Neuronal stem cell (in vitro differentiated cells): ENCODE data around the gene TRIM7.

Experiments used
- DNase-seq: peaks from one replicate; pipeline ENCODE4 v3.0.0-alpha.2; 2013; ENCODE audit warnings: low spot score
- H2AFZ ChIP-seq: one replicate; pipeline ENCODE4 v1.6.1; 2013; ENCODE audit warnings: mild to moderate bottlenecking, low read length, inconsistent platforms
- H2AK5ac ChIP-seq: 2 replicates; pipeline ENCODE4 v1.6.1; 2013; ENCODE audit warnings: low read depth, mild to moderate bottlenecking, inconsistent platforms, low read length, moderate library complexity, mixed read lengths
- H2BK120ac ChIP-seq: 2 replicates; pipeline ENCODE4 v1.6.1; 2013; ENCODE audit warnings: low read depth, mild to moderate bottlenecking, inconsistent platforms, low read length, moderate library complexity, mixed read lengths
- H2BK12ac ChIP-seq: one replicate; pipeline ENCODE4 v1.6.1; 2013; ENCODE audit warnings: low read length, inconsistent platforms
- H2BK15ac ChIP-seq: 2 replicates; pipeline ENCODE4 v1.6.1; 2013; ENCODE audit warnings: mild to moderate bottlenecking, low read length, inconsistent platforms, mixed read lengths
- H2BK5ac ChIP-seq: one replicate; pipeline ENCODE4 v1.6.1; 2013; ENCODE audit warnings: inconsistent platforms, mild to moderate bottlenecking, low read length, moderate library complexity
- H3K14ac ChIP-seq: one replicate; pipeline ENCODE4 v1.6.1; 2013; ENCODE audit warnings: low read length, inconsistent platforms
- H3K18ac ChIP-seq: 2 replicates; pipeline ENCODE4 v1.6.1; 2013; ENCODE audit warnings: low read length, inconsistent platforms
- H3K23ac ChIP-seq: 2 replicates; pipeline ENCODE4 v1.6.1; 2013; ENCODE audit warnings: low read depth, mild to moderate bottlenecking, mixed read lengths, low read length, inconsistent platforms; ENCODE audit not compliant: poor library complexity
- H3K27ac ChIP-seq: replicated peaks from 3 replicates; pipeline ENCODE4 v1.5.1; 2013; ENCODE audit warnings: low read length, inconsistent platforms
- H3K27me3 ChIP-seq, 3 experiments: 2 replicates each; pipeline ENCODE4 v1.6.1; 2013; ENCODE audit warnings: low read length in 3 of 3, mild to moderate bottlenecking in 2 of 3, inconsistent platforms in 1 of 3, low read depth in 1 of 3, mixed read lengths in 1 of 3, moderate library complexity in 1 of 3; ENCODE audit not compliant: control insufficient read depth in 3 of 3, insufficient read depth in 3 of 3
- H3K36me3 ChIP-seq, 2 donors: replicated peaks in 1 of 2; 2 replicates each; pipeline ENCODE4 v1.6.1; 2013; ENCODE audit warnings: low read length in 2 of 2; ENCODE audit not compliant: control insufficient read depth in 2 of 2, insufficient read depth in 2 of 2
- H3K4ac ChIP-seq: 2 replicates; pipeline ENCODE4 v1.6.1; 2013; ENCODE audit warnings: inconsistent platforms, mild to moderate bottlenecking, low read length, moderate library complexity
- H3K4me1 ChIP-seq, 2 donors: 1 replicate in 1 of 2; 2 replicates in 1 of 2; pipeline ENCODE4 v1.6.1; 2013; ENCODE audit warnings: low read length in 2 of 2, low read depth in 1 of 2; ENCODE audit not compliant: control insufficient read depth in 2 of 2, insufficient read depth in 1 of 2
- H3K4me2 ChIP-seq: one replicate; pipeline ENCODE4 v1.6.1; 2013; ENCODE audit warnings: mild to moderate bottlenecking, low read length, inconsistent platforms; ENCODE audit not compliant: insufficient read depth, poor library complexity, severe bottlenecking
- H3K4me3 ChIP-seq, 2 donors: 2 replicates each; pipeline ENCODE4 v1.5.1; 2013; ENCODE audit warnings: low read length in 2 of 2, mild to moderate bottlenecking in 2 of 2, inconsistent platforms in 1 of 2, moderate library complexity in 1 of 2
- H3K79me1 ChIP-seq: one replicate; pipeline ENCODE4 v1.6.1; 2013; ENCODE audit warnings: low read depth, mild to moderate bottlenecking, inconsistent platforms, low read length, moderate library complexity
- H3K9ac ChIP-seq: one replicate; pipeline ENCODE4 v1.6.1; 2013; ENCODE audit warnings: mild to moderate bottlenecking, low read depth, low read length, inconsistent platforms; ENCODE audit not compliant: poor library complexity
- H3K9me3 ChIP-seq, 2 donors: replicated peaks in 1 of 2; 2 replicates each; pipeline versions ENCODE3 to v1.6.1; 2013; ENCODE audit warnings: low read length in 2 of 2, mild to moderate bottlenecking in 2 of 2, inconsistent platforms in 1 of 2, low read depth in 1 of 2, mixed read lengths in 1 of 2, moderate library complexity in 1 of 2; ENCODE audit not compliant: control insufficient read depth in 2 of 2, insufficient read depth in 1 of 2
- H4K8ac ChIP-seq: one replicate; pipeline ENCODE4 v1.6.1; 2013; ENCODE audit warnings: low read depth, mild to moderate bottlenecking, inconsistent platforms, low read length, moderate library complexity
- H4K91ac ChIP-seq: one replicate; pipeline ENCODE4 v1.6.1; 2013; ENCODE audit warnings: low read length, low read depth, mild to moderate bottlenecking, inconsistent platforms; ENCODE audit not compliant: poor library complexity
- WGBS, 2 donors: extraction: QIAGEN DNeasy Blood & Tissue Kit; methylation state at CpG; one replicate each; pipeline ENCODE4 v1.1.7; 2013; ENCODE audit warnings: missing lambda C conversion rate in 2 of 2, mixed read lengths in 1 of 2; ENCODE audit not compliant: insufficient read length in 2 of 2, insufficient replicate concordance in 1 of 2; ENCODE audit errors: extremely low coverage in 2 of 2; 5-methylcytosine and 5-hydroxymethylcytosine counted together

Gene TRIM7

DNA sequence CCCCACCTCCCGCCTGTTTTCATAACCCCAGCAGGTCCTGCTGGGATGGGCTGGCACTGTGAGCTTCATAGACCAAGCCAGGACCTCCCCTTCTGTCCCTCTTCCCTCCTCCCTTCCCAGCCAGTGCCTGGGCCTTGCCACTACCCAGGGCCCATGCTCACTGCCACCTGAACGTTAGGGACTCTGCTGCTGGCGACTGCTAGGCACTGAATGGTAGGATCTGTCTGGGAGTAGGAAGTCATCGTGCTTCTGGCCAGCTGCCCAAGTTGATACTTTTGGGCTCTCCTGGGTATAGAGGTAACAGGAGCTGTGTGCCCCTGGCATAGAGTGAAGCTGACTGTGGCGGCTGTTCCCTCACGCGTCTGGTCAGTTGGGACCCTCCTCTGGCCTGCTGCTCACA lies 26.4 kb upstream of the TRIM7 start:
- DNase-seq: no peak
- Histone ChIP-seq H3K36me3 (peaks cover 38 to 93% of the 10 kb centered on the region in 2 donors), H3K14ac (peak overlapping the region; percentile 47), H3K4ac (peak overlapping the region; percentile 28), H3K4me3 (no peak overlapping the region), H3K79me1 (peaks cover 11% of the 10 kb centered on the region), H4K91ac (no peak overlapping the region), H3K9me3 (no peaks in the 10 kb centered on the region), H3K9ac (peak overlapping the region; percentile 16), H3K4me2 (no peak overlapping the region), H3K23ac (no peak overlapping the region), H2BK120ac (no peak overlapping the region), H2BK12ac (no peak overlapping the region), H2BK5ac (no peak overlapping the region), H2AK5ac (no peak overlapping the region), H2BK15ac (no peak overlapping the region), H3K4me1 (no peaks in the 10 kb centered on the region), H2AFZ (no peak overlapping the region), H3K27me3 (no peaks in the 10 kb centered on the region), H3K18ac (no peak overlapping the region), H3K27ac (no peak overlapping the region), H4K8ac (no peak overlapping the region)
- WGBS, 2 donors: no CpG with 5 or more reads among the region's 7 CpGs

GRCh38 chr5:181230551-181230950 lies 25.6 kb upstream of the TRIM7 start:
- H3K36me3 ChIP-seq: peaks cover 35 to 92% of the 10 kb centered on the region in 2 donors

GRCh38 chr5:181229996-181230395 lies 25.0 kb upstream of the TRIM7 start:
- Histone ChIP-seq H4K8ac (no peak overlapping the region), H3K4me1 (peaks cover 0 to 1% of the 10 kb centered on the region in 2 donors), H3K4me3 (no peak overlapping the region), H3K79me1 (peaks cover 11% of the 10 kb centered on the region), H2AK5ac (no peak overlapping the region), H2AFZ (no peak overlapping the region), H3K9ac (no peak overlapping the region), H3K4me2 (no peak overlapping the region), H3K4ac (no peak overlapping the region), H3K18ac (no peak overlapping the region), H3K27me3 (no peaks in the 10 kb centered on the region), H4K91ac (no peak overlapping the region), H3K23ac (no peak overlapping the region), H3K14ac (no peak overlapping the region), H2BK5ac (no peak overlapping the region), H2BK15ac (no peak overlapping the region), H3K27ac (no peak overlapping the region), H2BK12ac (no peak overlapping the region), H3K36me3 (peaks cover 35 to 92% of the 10 kb centered on the region in 2 donors), H3K9me3 (no peaks in the 10 kb centered on the region), H2BK120ac (no peak overlapping the region)
- WGBS, 2 donors: no CpG with 5 or more reads among the region's 13 CpGs
- no peak for DNase-seq

More at GRCh38 chr5:181230551-181230950, 25.6 kb upstream of the TRIM7 start:
- no peak overlapping the region for H4K8ac ChIP-seq
- H2BK15ac ChIP-seq: no peak overlapping the region
- H4K91ac ChIP-seq: no peak overlapping the region
- H3K4me3 ChIP-seq: no peak overlapping the region
- no peak overlapping the region for H2BK120ac ChIP-seq
- no peak overlapping the region for H3K4me2 ChIP-seq
- H3K4me1 ChIP-seq: no peaks in the 10 kb centered on the region
- H3K4ac ChIP-seq: no peak overlapping the region
- no peak overlapping the region for H3K23ac ChIP-seq
- no peak for DNase-seq
- no peak overlapping the region for H2AK5ac ChIP-seq
- no peaks in the 10 kb centered on the region for H3K27me3 ChIP-seq
- WGBS, 2 donors: no CpG with 5 or more reads among the region's 6 CpGs
- H3K18ac ChIP-seq: no peak overlapping the region
- H3K9ac ChIP-seq: no peak overlapping the region
- no peak overlapping the region for H3K14ac ChIP-seq
- no peak overlapping the region for H2BK12ac ChIP-seq
- H3K79me1 ChIP-seq: peaks cover 11% of the 10 kb centered on the region
- no peak overlapping the region for H2AFZ ChIP-seq
- no peak overlapping the region for H3K27ac ChIP-seq
- H2BK5ac ChIP-seq: no peak overlapping the region
- no peaks in the 10 kb centered on the region for H3K9me3 ChIP-seq

GRCh38 chr5:181224390-181225229 lies 19.6 kb upstream of the TRIM7 start:
- Histone ChIP-seq H2AK5ac (peak overlapping the region; percentile 94), H4K8ac (peak overlapping the region; percentile 1), H3K9ac (peak overlapping the region; percentile 87), H2BK12ac (no peak overlapping the region), H2AFZ (peak overlapping the region; percentile 96), H3K4me2 (peak overlapping the region; percentile 78), H3K27me3 (no peaks in the 10 kb centered on the region), H3K4me1 (peaks cover 6 to 13% of the 10 kb centered on the region in 2 donors), H3K14ac (no peak overlapping the region), H3K36me3 (peaks cover 10 to 47% of the 10 kb centered on the region in 2 donors), H3K4ac (no peak overlapping the region), H3K79me1 (peaks cover 8% of the 10 kb centered on the region), H4K91ac (no peak overlapping the region), H2BK15ac (no peak overlapping the region), H2BK120ac (no peak overlapping the region), H3K23ac (peak overlapping the region; percentile 4), H3K27ac (no peak overlapping the region), H2BK5ac (peak overlapping the region; percentile 59), H3K9me3 (no peaks in the 10 kb centered on the region), H3K18ac (peak overlapping the region; percentile 66), H3K4me3 (peak overlapping the region; percentile 91 to 96)
- no CpG with 5 or more reads among the region's 22 CpGs for WGBS, 2 donors
- DNase-seq: no peak
